HG03432 (cell line): ENCODE data around the gene B3GAT1.

Source experiments
- ATAC-seq: cut with Tn5 transposase; IDR thresholded peaks from one replicate; pipeline ENCODE4 v1.9.1; 2021; ENCODE audit warnings: mild to moderate bottlenecking, moderate library complexity; ENCODE audit not compliant: unreplicated experiment

Gene B3GAT1

GRCh38 chr11:134374891-134375550, 37.0 kb downstream of the B3GAT1 start:
- ATAC-seq, result no peak

GRCh38 chr11:134374171-134374570, 37.9 kb downstream of the B3GAT1 start:
- ATAC-seq, result no peak

- ATAC-seq, result no peak
Measured at GRCh38 chr11:134373591-134374052, 38.4 kb downstream of the B3GAT1 start.

- no peak for ATAC-seq
Measured at GRCh38 chr11:134372961-134373360, 39.1 kb downstream of the B3GAT1 start.

GRCh38 chr11:134372536-134372935, 39.5 kb downstream of the B3GAT1 start:
- no peak for ATAC-seq

GRCh38 chr11:134371436-134372185, 40.4 kb downstream of the B3GAT1 start:
- no peak for ATAC-seq

GRCh38 chr11:134370526-134371435, 41.3 kb downstream of the B3GAT1 start:
- ATAC-seq, result no peak

- ATAC-seq, result no peak
Measured at GRCh38 chr11:134369656-134370525, 42.2 kb downstream of the B3GAT1 start.

- ATAC-seq, result no peak
Measured at GRCh38 chr11:134367781-134368180, 44.3 kb downstream of the B3GAT1 start.

- no peak for ATAC-seq
Measured at GRCh38 chr11:134366254-134366653, 45.8 kb downstream of the B3GAT1 start.

GRCh38 chr11:134365011-134365925, 46.8 kb downstream of the B3GAT1 start:
- no peak for ATAC-seq

- no peak for ATAC-seq
Measured at GRCh38 chr11:134364261-134364660, 47.8 kb downstream of the B3GAT1 start.

- ATAC-seq, result no peak
Measured at GRCh38 chr11:134363592-134363991, 48.5 kb downstream of the B3GAT1 start.

GRCh38 chr11:134363161-134363560, 48.9 kb downstream of the B3GAT1 start:
- no peak for ATAC-seq

- no peak for ATAC-seq
Measured at GRCh38 chr11:134362192-134362901, 49.7 kb downstream of the B3GAT1 start.

GRCh38 chr11:134361661-134362060, 50.4 kb downstream of the B3GAT1 start:
- no peak for ATAC-seq

- peak; percentile 90 for ATAC-seq
Measured at GRCh38 chr11:134360050-134360835, 51.8 kb downstream of the B3GAT1 start.

- ATAC-seq, result no peak
Measured at GRCh38 chr11:134359646-134360045, 52.4 kb downstream of the B3GAT1 start.
